Suppressor macrophage treated with lipopolysaccharide for 4 hours (primary cell): Measurements from ENCODE around the gene MDGA2.

Experiments used
- DNase-seq: peaks from one replicate; pipeline ENCODE4 v3.0.0-alpha.2; 2020

Gene MDGA2

DNA sequence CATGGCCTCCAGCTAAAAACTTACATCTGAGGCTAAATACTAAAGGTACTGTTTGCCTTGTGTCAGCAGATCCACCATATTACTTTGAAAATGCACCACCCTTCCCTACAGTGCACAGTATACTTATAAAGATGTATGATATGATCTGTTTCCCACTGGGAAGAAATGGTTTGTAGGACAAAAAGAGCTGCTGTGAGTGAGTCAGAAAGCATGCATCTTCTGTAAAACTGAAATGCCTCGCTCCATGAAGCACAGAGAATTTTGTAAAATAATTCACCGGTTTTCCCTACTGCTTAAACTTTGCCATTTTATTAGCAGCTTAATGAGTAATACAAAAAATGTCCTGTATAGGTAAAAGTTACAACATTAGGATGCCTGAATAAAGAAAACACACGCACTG is 68.8 kb downstream of the MDGA2 start:
- no peak for DNase-seq

- no peak for DNase-seq
Measured at GRCh38 chr14:47596860-47597259, 78.5 kb downstream of the MDGA2 start.

DNA sequence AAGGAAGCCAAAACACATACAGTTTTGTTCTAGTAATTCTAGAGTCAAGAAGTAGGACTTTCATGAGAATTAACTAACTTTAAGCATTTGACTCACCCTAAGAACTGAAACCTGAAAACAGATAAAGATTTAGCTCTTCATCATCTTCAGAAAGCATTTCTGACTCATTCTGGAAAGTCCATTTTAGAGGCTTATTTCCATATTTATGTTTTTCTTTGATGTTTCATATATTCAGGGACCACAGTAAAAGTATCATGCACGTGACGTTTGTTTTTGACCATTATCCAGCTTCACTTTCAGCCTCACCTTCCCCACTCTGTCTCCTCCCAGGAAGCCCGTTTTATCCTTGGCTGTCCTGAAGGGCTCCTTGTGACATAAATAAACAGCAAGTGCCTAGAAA is 79.2 kb downstream of the MDGA2 start:
- DNase-seq, result no peak

DNA sequence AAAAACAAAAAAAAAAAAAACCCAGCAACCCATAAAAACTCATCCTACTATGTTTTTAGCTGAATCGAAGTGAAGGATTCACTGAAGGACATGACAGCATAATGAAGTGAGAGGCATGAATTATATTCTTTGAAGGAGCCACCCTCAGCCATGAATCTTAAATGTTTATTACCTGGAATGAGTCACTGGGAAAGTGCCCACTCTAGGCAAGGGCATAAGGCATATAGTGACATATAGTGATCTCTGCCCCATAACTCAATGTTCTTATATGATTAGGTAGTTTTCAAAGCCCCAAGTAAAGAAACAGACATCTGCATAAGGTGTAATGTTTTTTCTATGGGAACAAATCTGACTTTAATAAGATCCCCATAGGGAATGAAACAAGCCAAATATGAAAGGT is 79.9 kb downstream of the MDGA2 start:
- no peak for DNase-seq

GRCh38 chr14:47590767-47591495 is 84.5 kb downstream of the MDGA2 start:
- no peak for DNase-seq

DNA sequence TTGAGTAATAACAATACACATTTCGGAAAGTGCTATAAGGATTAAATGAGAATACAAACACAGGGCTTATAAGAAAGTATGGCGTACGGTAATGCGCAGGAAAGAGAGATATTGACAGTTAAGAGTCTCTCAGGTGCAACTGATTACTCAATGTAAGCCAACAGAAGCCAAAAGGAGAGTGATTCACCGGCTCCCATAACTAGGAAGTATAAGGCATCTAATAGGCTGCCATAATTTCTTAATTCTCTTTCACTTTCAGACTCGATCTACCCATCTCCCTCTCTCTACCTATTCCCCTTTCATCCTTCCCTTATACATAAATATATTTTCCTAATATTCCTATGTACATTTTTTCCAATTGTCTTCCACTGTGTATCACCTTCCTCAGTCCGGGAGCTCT is 90.0 kb downstream of the MDGA2 start:
- no peak for DNase-seq

- no peak for DNase-seq
Measured at GRCh38 chr14:47567273-47567672, 108.1 kb downstream of the MDGA2 start.

- DNase-seq, result no peak
Measured at GRCh38 chr14:47557894-47558293, 117.5 kb downstream of the MDGA2 start.

GRCh38 chr14:47555333-47555732 is 120.1 kb downstream of the MDGA2 start:
- DNase-seq, result no peak

- no peak for DNase-seq
Measured at GRCh38 chr14:47549886-47550285, 125.5 kb downstream of the MDGA2 start.

DNA sequence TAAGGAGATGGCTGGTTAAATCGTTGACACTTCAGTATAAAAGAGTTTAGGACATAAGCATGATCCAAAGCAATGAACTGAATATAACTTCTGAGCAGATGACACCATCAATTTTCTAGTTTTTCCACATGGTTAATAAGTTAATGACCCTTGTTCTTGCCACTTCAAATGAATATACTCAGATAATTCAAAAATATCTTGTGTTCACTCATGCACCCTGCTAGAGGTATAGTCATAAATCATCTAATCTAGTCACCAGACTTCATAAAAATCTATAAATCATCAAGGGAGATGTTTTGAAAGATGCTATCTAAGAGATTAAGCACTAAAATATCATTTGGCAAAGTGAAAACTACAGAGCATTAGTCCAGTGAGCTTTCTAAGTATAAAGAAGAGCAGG is 131.9 kb downstream of the MDGA2 start:
- no peak for DNase-seq

DNA sequence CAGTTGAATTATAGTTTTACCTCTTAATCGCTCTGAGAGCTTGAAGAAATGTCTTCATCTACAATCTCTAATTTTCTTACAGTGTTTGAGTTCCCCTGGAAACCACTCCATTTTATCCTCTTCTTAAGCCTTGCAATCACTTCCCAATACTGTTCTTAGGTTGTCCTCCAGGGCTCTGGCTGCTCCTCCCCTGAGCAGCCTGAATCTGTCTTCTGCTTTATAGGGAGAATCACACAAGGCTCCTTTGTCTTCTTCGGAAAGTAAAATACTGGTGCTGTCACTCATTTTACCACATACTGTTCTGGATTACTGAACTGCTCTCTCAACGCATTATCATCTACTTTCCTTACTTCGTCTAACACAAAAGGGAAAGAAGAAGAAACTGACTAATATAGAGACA is 133.7 kb downstream of the MDGA2 start:
- no peak for DNase-seq

GRCh38 chr14:47539031-47539461 is 136.4 kb downstream of the MDGA2 start:
- DNase-seq, result no peak

- no peak for DNase-seq
Measured at GRCh38 chr14:47536341-47536740, 139.1 kb downstream of the MDGA2 start.

- DNase-seq, result no peak
Measured at GRCh38 chr14:47526591-47527244, 148.7 kb downstream of the MDGA2 start.

GRCh38 chr14:47524524-47524923 is 150.9 kb downstream of the MDGA2 start:
- DNase-seq, result no peak

GRCh38 chr14:47520382-47520781 is 155.0 kb downstream of the MDGA2 start:
- no peak for DNase-seq

DNA sequence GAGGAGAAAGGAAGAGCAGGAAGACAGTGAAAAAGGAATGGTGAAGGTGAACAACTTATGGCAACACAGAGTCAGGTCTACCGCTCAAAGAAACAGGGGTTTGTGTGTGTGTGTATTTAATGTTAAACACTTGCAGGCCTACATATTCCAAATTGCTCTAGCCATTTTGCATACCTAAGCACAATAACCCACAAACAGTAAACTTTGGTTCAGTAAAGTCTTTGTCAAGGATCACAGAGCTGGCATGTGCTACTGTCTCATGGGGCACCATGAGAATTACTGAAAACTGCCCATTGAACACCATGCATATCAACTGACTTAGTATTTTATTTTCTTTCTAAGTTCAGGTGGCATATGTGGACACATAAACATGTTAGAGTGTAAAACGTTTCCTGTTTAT is 163.6 kb downstream of the MDGA2 start:
- no peak for DNase-seq

DNA sequence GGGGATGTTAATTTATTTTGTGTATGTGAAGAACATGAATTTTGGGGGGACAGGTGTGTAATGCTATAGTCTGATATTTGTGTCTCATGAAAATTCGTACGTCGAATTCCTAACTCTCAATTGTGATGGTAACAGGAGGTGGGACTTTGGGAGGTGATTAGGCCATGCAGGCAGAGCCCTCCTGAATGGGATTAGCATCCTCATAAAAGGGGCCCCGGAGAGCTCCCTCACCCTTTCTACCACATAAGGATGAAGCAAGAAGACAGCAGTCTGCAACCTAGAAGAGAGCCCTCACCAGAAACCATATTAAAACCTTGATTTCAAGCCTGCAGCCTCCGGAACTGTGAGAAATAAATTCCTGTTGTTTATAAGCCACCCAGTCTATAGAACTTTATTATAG is 165.4 kb downstream of the MDGA2 start:
- no peak for DNase-seq

- no peak for DNase-seq
Measured at GRCh38 chr14:47507861-47508260, 167.5 kb downstream of the MDGA2 start.

GRCh38 chr14:47500369-47500768 is 175.0 kb downstream of the MDGA2 start:
- no peak for DNase-seq

- no peak for DNase-seq
Measured at GRCh38 chr14:47490766-47491165, 184.6 kb downstream of the MDGA2 start.

DNA sequence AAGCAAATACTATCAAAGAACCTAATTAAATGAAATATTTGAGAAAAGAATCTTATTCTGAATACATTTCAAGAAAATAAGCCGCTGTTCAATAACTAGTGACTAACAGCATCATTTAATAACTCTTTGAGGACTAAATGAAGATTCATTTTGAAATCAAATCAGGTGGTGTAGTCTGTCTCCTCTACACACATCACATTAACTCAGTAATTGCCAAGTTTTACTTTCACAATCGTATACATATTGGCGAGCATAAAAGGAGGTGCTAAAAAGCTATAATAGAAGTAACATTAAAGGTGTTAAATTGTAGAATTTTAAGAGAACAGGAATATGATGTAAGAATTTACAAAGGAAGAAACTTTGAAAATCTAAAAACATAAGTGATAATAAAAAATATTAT is 185.1 kb downstream of the MDGA2 start:
- no peak for DNase-seq

DNA sequence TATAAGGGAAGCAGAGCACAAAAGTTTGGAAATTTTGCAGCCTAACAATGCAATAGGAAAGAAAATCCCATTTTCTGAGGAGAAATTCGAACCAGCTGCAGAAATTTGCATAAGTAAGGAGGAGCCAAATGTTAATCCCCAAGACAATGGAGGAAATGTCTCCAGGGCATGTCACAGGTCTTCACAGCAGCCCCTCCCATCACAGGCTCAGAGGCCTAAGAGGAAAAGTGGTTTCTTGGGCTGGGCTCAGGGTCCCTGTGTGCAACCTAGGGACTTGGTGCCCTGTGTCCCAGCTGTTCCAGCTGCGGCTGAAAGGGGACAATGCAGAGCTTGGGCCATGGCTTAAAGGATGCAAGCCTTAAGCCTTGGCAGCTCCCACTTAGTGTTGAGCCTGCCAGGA is 190.0 kb downstream of the MDGA2 start:
- DNase-seq, result no peak

DNA sequence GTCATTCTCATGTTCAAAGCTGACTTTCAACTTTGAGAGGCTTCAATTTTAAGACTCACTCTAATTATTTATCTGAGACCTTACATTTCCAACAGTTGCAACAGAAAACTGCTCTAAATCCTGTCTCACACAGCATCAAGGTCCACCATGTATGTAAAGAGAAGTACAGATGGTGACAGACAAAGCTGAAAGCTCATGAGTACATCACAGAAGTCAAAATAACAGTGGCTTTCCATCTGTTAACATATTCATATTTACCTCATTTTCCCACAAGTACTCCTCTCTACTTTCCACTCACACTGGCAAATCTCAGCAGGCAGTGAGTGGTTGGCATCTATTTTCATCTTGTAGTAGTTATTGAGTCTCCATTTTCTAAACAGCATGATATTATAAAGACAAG is 192.0 kb downstream of the MDGA2 start:
- no peak for DNase-seq
